BJ (cell line): ENCODE results near the gene TCERG1. TPM values are rescaled to one million over a fixed set of nuclear protein-coding genes. Genes with fewer than 3 reads are reported as not detected.

ENCODE experiments used
- CTCF ChIA-PET: fragments of 350-600 bp; formaldehyde crosslinking; extraction: SDS; loops from one replicate; lab custom pipeline; 2021; ENCODE audit warnings: antibody characterized with exemption, inconsistent platforms; lab: Yijun Ruan, JAX
- POLR2A ChIA-PET: fragments of 300-600 bp; sonication (Branson Sonifier 250); formaldehyde crosslinking; extraction: SDS; loops from one replicate; lab custom pipeline; 2021; ENCODE audit warnings: antibody characterized with exemption; lab: Charles Lee
- DNase-seq: peaks from one replicate; pipeline ENCODE4 v3.0.0-alpha.2; 2011; ENCODE audit warnings: low read depth
- H3K27me3 ChIP-seq: 2 replicates; pipeline ENCODE4 v1.6.0; 2011; ENCODE audit warnings: low read length; ENCODE audit not compliant: control insufficient read depth, insufficient read depth
- H3K36me3 ChIP-seq: 2 replicates; pipeline ENCODE4 v1.5.1; 2011; ENCODE audit warnings: low read length; ENCODE audit not compliant: control insufficient read depth, insufficient read depth
- H3K4me3 ChIP-seq: 2 replicates; pipeline ENCODE4 v1.5.1; 2011; ENCODE audit warnings: low read depth, mild to moderate bottlenecking, control low read depth, low read length
- polyA plus RNA-seq: library from polyadenylated mRNA; depleted of rRNA; stranded (reverse); fragments of >200 nt; gene quantifications from 2 replicates; pipeline ENCODE4 v1.2.3, GENCODE V29; 2011
- TF ChIP-seq, protein P1 (sequence below): IDR thresholded peaks from 2 replicates; pipeline ENCODE4 v1.5.1; 2011; ENCODE audit warnings: low read depth, mild to moderate bottlenecking, control low read depth, inconsistent platforms, low read length, moderate library complexity; ENCODE audit not compliant: insufficient read depth

TCERG1 gene
- polyA plus RNA-seq, 1 experiment: 35.9 TPM

DNA sequence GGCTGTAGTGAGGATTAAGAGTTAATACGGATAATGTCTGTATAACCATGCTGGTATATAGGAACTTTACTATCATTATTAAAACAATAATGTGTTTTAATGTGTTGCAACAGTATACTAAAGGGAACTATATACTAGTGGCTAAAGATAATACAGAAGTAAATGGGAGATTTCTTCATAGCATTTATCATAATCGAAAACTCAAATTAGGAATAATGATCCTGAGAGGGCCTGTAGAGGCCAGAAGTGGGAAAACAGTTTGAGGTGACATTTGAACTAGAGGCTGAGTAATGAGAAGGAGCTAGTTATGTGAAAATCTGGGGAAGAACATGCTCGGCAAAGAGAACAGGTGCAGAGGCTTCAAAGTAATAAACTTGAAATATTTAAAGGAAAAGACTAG is 2.9 kb downstream of the TCERG1 start:
- Histone ChIP-seq H3K4me3 (no peak overlapping the region), H3K36me3 (no peaks in the 10 kb centered on the region), H3K27me3 (no peaks in the 10 kb centered on the region)
- TF ChIP-seq, protein P1, sequence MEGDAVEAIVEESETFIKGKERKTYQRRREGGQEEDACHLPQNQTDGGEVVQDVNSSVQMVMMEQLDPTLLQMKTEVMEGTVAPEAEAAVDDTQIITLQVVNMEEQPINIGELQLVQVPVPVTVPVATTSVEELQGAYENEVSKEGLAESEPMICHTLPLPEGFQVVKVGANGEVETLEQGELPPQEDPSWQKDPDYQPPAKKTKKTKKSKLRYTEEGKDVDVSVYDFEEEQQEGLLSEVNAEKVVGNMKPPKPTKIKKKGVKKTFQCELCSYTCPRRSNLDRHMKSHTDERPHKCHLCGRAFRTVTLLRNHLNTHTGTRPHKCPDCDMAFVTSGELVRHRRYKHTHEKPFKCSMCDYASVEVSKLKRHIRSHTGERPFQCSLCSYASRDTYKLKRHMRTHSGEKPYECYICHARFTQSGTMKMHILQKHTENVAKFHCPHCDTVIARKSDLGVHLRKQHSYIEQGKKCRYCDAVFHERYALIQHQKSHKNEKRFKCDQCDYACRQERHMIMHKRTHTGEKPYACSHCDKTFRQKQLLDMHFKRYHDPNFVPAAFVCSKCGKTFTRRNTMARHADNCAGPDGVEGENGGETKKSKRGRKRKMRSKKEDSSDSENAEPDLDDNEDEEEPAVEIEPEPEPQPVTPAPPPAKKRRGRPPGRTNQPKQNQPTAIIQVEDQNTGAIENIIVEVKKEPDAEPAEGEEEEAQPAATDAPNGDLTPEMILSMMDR: no peak
- DNase-seq: no peak
- CTCF ChIA-PET: interaction anchor here (0.6 to 1.8 kb wide), 2 partner anchors 11 to 785 kb away, joined by 4 to 6 read pairs; no protein-coding TSS in a partner anchor
- POLR2A ChIA-PET: interaction anchor here (0.7 kb wide), 1 partner anchor 248 kb away, joined by 4 read pairs; no protein-coding TSS in a partner anchor

DNA sequence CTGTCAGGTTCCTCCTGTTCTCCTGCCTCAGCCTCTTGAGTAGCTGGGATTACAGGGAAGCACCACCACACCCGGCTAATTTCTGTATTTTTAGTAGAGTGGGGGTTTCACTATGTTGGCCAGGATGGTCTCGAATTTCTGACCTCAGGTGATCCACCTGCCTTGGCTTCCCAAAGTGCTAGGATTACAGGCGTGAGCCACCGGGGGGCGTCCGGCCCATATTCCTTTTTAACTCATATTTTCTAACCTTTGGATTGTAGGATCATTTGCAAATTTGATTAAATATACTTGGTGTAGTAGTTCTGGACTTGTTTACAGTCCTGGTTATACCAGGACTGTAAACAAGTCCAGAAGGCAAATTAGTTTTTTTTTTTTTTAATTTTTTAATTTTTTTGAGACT is 4.3 kb downstream of the TCERG1 start:
- TF ChIP-seq, protein P1: no peak
- POLR2A ChIA-PET: no interaction called here
- Histone ChIP-seq H3K27me3 (no peaks in the 10 kb centered on the region), H3K4me3 (no peak overlapping the region), H3K36me3 (no peaks in the 10 kb centered on the region)
- CTCF ChIA-PET: no interaction called here
- no peak for DNase-seq

DNA sequence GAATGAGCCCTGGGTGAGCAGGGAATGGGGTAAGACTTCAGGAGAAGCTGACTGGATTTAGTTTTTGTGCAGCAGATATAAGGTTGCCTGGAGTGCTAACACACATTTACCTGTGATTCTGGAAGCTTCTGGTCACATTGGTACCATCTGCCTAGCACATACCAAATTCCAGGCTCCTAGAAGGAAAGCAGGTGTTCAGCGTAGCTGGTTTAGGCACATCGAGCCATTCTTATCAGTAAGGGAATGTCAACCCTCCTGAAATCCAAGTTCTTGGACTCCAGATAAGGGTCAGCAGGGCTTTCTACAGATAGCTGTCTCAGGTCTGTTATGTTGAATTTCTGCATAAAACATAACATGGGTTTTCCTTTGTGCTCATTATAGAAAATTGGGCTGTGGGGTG is 10.3 kb downstream of the TCERG1 start:
- POLR2A ChIA-PET: no interaction called here
- no peak for DNase-seq
- Histone ChIP-seq H3K27me3 (no peaks in the 10 kb centered on the region), H3K36me3 (peaks cover 7% of the 10 kb centered on the region), H3K4me3 (no peak overlapping the region)
- TF ChIP-seq, protein P1: no peak
- CTCF ChIA-PET: interaction anchor here (1.3 kb wide), 1 partner anchor 11 kb away, joined by 4 read pairs; the partner anchor contains the start of gene TCERG1

DNA sequence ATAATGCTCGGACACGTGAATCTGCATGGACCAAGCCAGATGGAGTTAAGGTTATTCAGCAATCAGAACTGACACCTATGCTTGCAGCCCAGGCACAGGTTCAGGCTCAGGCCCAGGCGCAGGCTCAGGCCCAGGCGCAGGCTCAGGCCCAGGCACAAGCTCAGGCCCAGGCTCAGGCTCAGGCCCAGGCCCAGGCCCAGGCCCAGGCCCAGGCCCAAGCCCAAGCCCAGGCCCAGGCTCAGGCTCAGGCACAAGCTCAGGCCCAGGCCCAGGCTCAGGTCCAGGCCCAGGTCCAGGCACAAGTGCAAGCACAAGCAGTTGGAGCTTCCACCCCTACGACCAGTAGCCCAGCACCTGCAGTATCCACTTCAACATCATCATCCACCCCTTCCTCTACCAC is 11.8 kb downstream of the TCERG1 start:
- Histone ChIP-seq H3K4me3 (no peak overlapping the region), H3K36me3 (peaks cover 7% of the 10 kb centered on the region), H3K27me3 (no peaks in the 10 kb centered on the region)
- POLR2A ChIA-PET: no interaction called here
- DNase-seq: no peak
- TF ChIP-seq, protein P1: no peak
- CTCF ChIA-PET: interaction anchor here (1.4 kb wide), 1 partner anchor 10 kb away, joined by 3 read pairs; no protein-coding TSS in a partner anchor

DNA sequence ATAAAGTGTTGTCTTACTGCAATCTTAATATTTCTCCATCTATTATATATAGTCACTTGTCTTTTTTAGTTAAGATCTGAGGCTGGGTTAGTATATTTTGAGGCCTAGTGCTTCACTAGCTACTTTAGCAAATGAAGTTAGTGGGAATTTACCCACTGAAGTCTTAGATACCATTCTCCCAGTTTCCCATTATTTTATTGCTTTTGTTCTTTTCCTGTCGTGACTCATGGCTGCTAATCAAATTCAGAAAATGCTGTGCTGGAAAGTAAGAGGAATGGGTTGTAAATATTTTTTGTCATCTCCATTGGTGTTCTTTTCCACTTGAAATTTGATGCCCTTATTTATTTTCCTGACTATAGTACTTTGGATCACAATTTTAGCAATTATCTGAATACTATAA is 14.2 kb downstream of the TCERG1 start:
- DNase-seq: peak; percentile 30
- ChIA-PET CTCF (interaction anchor here (0.7 to 2.1 kb wide), 2 partner anchors 11 to 15 kb away, joined by 3 to 6 read pairs; no protein-coding TSS in a partner anchor), POLR2A (no interaction called here)
- Histone ChIP-seq H3K36me3 (peaks cover 8% of the 10 kb centered on the region), H3K27me3 (no peaks in the 10 kb centered on the region), H3K4me3 (no peak overlapping the region)
- TF ChIP-seq, protein P1: no peak
